SK-N-SH (cell line): ENCODE measurements around the gene SLC25A17. TPM values are rescaled to one million over a fixed set of nuclear protein-coding genes. Genes with fewer than 3 reads are reported as not detected.

Source experiments
- CTCF ChIA-PET: fragments of 300-600, 350-600 bp; formaldehyde crosslinking; extraction: SDS; loops from one replicate; lab custom pipeline; 2021; lab: Yijun Ruan, JAX
- POLR2A ChIA-PET: fragments of 350-600 bp; sonication (Branson Sonifier 250); formaldehyde crosslinking; extraction: SDS; loops from one replicate; lab custom pipeline; 2020; ENCODE audit warnings: antibody characterized with exemption, inconsistent platforms; lab: Yijun Ruan, JAX
- DNase-seq: peaks from one replicate; pipeline ENCODE4 v3.0.0; 2012
- H2AFZ ChIP-seq: fragments of 200-600 bp; sonication (generic); 2 replicates; pipeline ENCODE4 v1.8.1; 2016; ENCODE audit warnings: antibody characterized with exemption, mild to moderate bottlenecking, low read depth
- H3F3A ChIP-seq: fragments of 200-600 bp; sonication (generic); replicated peaks from 2 replicates; pipeline ENCODE3; 2016; ENCODE audit warnings: antibody characterized with exemption, mild to moderate bottlenecking; ENCODE audit not compliant: insufficient read depth
- H3K27ac ChIP-seq, 2 experiments: fragments of 200-500 bp in 1 of 2; fragments of 200-600 bp in 1 of 2; sonication (Bioruptor generic) in 1 of 2; sonication (generic), shearing (Covaris generic) in 1 of 2; 2 replicates each; pipeline versions ENCODE4 v1.5.1 to v1.6.1; 2014 to 2016; ENCODE audit warnings: low read depth in 2 of 2, inconsistent platforms in 1 of 2, low read length in 1 of 2, mild to moderate bottlenecking in 1 of 2, mixed read lengths in 1 of 2
- H3K27me3 ChIP-seq: fragments of 200-600 bp; sonication (generic), shearing (Covaris generic); 2 replicates; pipeline ENCODE4 v1.6.1; 2016; ENCODE audit warnings: mixed run types; ENCODE audit not compliant: insufficient read depth
- H3K36me3 ChIP-seq, 2 experiments: fragments of 200-500 bp in 1 of 2; fragments of 200-600 bp in 1 of 2; sonication (Bioruptor generic) in 1 of 2; sonication (generic) in 1 of 2; replicated peaks in 1 of 2; 2 replicates each; pipeline versions ENCODE3 to v1.5.1; 2014 to 2016; ENCODE audit warnings: low read length in 1 of 2, mild to moderate bottlenecking in 1 of 2; ENCODE audit not compliant: insufficient read depth in 2 of 2, control insufficient read depth in 1 of 2
- H3K4me1 ChIP-seq, 2 experiments: fragments of 200-500 bp in 1 of 2; fragments of 200-600 bp in 1 of 2; sonication (Bioruptor generic) in 1 of 2; sonication (generic), shearing (Covaris generic) in 1 of 2; 2 replicates each; pipeline versions ENCODE4 v1.5.1 to v1.6.1; 2014 to 2016; ENCODE audit warnings: low read depth in 1 of 2, low read length in 1 of 2, mixed run types in 1 of 2; ENCODE audit not compliant: insufficient read depth in 2 of 2, control insufficient read depth in 1 of 2
- H3K4me2 ChIP-seq: fragments of 200-600 bp; sonication (generic), shearing (Covaris generic); 2 replicates; pipeline ENCODE4 v1.6.1; 2017; ENCODE audit warnings: mixed run types
- H3K4me3 ChIP-seq, 2 experiments: fragments of 200-500 bp in 1 of 2; fragments of 200-600 bp in 1 of 2; sonication (Bioruptor generic) in 1 of 2; sonication (generic), shearing (Covaris generic) in 1 of 2; 2 replicates each; pipeline versions ENCODE4 v1.5.1 to v1.8.1; 2014 to 2016; ENCODE audit warnings: low read depth in 2 of 2, inconsistent platforms in 1 of 2, low read length in 1 of 2, mild to moderate bottlenecking in 1 of 2, mixed read lengths in 1 of 2, moderate library complexity in 1 of 2
- H3K79me2 ChIP-seq: fragments of 200-600 bp; sonication (generic); 2 replicates; pipeline ENCODE4 v1.8.1; 2017; ENCODE audit warnings: mild to moderate bottlenecking; ENCODE audit not compliant: insufficient read depth
- H3K9ac ChIP-seq: fragments of 200-600 bp; sonication (generic); 2 replicates; pipeline ENCODE4 v1.6.1; 2017; ENCODE audit warnings: mixed run types
- H3K9me2 ChIP-seq: fragments of 200-600 bp; sonication (generic); 2 replicates; pipeline ENCODE4 v1.6.1; 2017; ENCODE audit warnings: mixed run types
- H3K9me3 ChIP-seq: fragments of 200-600 bp; sonication (generic); 2 replicates; pipeline ENCODE4 v1.6.1; 2017; ENCODE audit warnings: mixed run types, mild to moderate bottlenecking, moderate library complexity
- H4K20me1 ChIP-seq: fragments of 200-600 bp; sonication (generic); 2 replicates; pipeline ENCODE4 v1.6.1; 2017; ENCODE audit warnings: mild to moderate bottlenecking, mixed run types; ENCODE audit not compliant: insufficient read depth
- ELF1 ChIP-seq: IDR thresholded peaks from 2 replicates; pipeline ENCODE4 v1.4.0; 2012
- EP300 ChIP-seq, 2 experiments: IDR thresholded peaks; 2 replicates each; pipeline versions ENCODE4 v1.4.0 to v1.6.1; 2012; ENCODE audit warnings: borderline replicate concordance in 1 of 2, low read depth in 1 of 2, low read length in 1 of 2
- EZH2phosphoT487 ChIP-seq: fragments of 200-600 bp; sonication (generic); IDR thresholded peaks from 2 replicates; pipeline ENCODE4 v1.6.1; 2017; ENCODE audit warnings: low read depth, mixed run types, mild to moderate bottlenecking, antibody characterized with exemption, moderate library complexity, borderline replicate concordance
- FOXJ3 ChIP-seq: sonication (generic); formaldehyde crosslinking; IDR thresholded peaks from 2 replicates; pipeline ENCODE4 v1.5.1; 2020; ENCODE audit warnings: mild to moderate bottlenecking, missing genetic modification reagents
- IRF3 ChIP-seq: fragments of 150-350 bp; IDR thresholded peaks from 2 replicates; pipeline ENCODE4 v1.6.1; 2016; ENCODE audit warnings: mild to moderate bottlenecking, low read depth, low read length
- MXI1 ChIP-seq: IDR thresholded peaks from 2 replicates; pipeline ENCODE4 v1.6.1; 2012; ENCODE audit warnings: mild to moderate bottlenecking, low read depth, low read length, improper control_type of control experiment
- NFIC ChIP-seq: IDR thresholded peaks from 2 replicates; pipeline ENCODE4 v1.4.0; 2012; ENCODE audit warnings: borderline replicate concordance
- PBX3 ChIP-seq: IDR thresholded peaks from 2 replicates; pipeline ENCODE4; 2012
- RAD21 ChIP-seq: IDR thresholded peaks from 2 replicates; pipeline ENCODE4 v1.6.1; 2012; ENCODE audit warnings: mild to moderate bottlenecking, low read length
- RCOR1 ChIP-seq: fragments of 150-350 bp; IDR thresholded peaks from 2 replicates; pipeline ENCODE4 v1.6.1; 2017; ENCODE audit warnings: antibody characterized with exemption, low read length
- REST ChIP-seq: IDR thresholded peaks from 2 replicates; pipeline ENCODE4 v1.6.1; 2012; ENCODE audit warnings: mild to moderate bottlenecking, low read depth, low read length, moderate library complexity
- TAF1 ChIP-seq: IDR thresholded peaks from 2 replicates; pipeline ENCODE4 v1.6.1; 2012; ENCODE audit warnings: low read depth, mild to moderate bottlenecking, low read length, moderate library complexity, borderline replicate concordance
- TEAD4 ChIP-seq: IDR thresholded peaks from 2 replicates; pipeline ENCODE4 v1.4.0; 2012; ENCODE audit warnings: mild to moderate bottlenecking, borderline replicate concordance; ENCODE audit not compliant: insufficient read depth
- USF1 ChIP-seq: IDR thresholded peaks from 2 replicates; pipeline ENCODE4 v1.4.0; 2012; ENCODE audit warnings: low read depth, borderline replicate concordance
- USF2 ChIP-seq: fragments of 150-350 bp; IDR thresholded peaks from 2 replicates; pipeline ENCODE4 v1.6.1; 2017; ENCODE audit warnings: antibody characterized with exemption, low read length, low read depth, borderline replicate concordance
- YY1 ChIP-seq: IDR thresholded peaks from 2 replicates; pipeline ENCODE4 v1.4.0; 2012; ENCODE audit warnings: low read depth, mild to moderate bottlenecking
- ZBTB33 ChIP-seq: IDR thresholded peaks from 2 replicates; pipeline ENCODE4 v1.4.0; 2012; ENCODE audit warnings: low read depth, borderline replicate concordance
- WGBS: methylation state at CpG from one replicate; pipeline ENCODE4 v1.1.6; 2017; ENCODE audit warnings: low lambda C conversion rate; 5-methylcytosine and 5-hydroxymethylcytosine counted together
- polyA plus RNA-seq, 3 experiments: library from polyadenylated mRNA; depleted of rRNA; stranded (reverse); fragments of >200 nt; gene quantifications; 2 replicates each; pipeline ENCODE4 v1.2.3, GENCODE V29; 2012

The SLC25A17 gene
- polyA plus RNA-seq, 1 of the 3 experiments (the other 2 are of a cell fraction), result 11.1 TPM

GRCh38 chr22:40806711-40807110, 12.4 kb downstream of the SLC25A17 start:
- Histone ChIP-seq H3K27ac (no peak overlapping the region), H4K20me1 (no peaks in the 10 kb centered on the region), H3K27me3 (no peaks in the 10 kb centered on the region), H3K9ac (no peak overlapping the region), H3K4me2 (no peak overlapping the region), H3K9me2 (no peaks in the 10 kb centered on the region), H3K4me1 (no peaks in the 10 kb centered on the region), H3K36me3 (no peaks in the 10 kb centered on the region), H3K4me3 (no peak overlapping the region), H3K79me2 (peaks cover 29% of the 10 kb centered on the region), H2AFZ (no peak overlapping the region), H3K9me3 (no peaks in the 10 kb centered on the region), H3F3A (no peaks in the 10 kb centered on the region)
- WGBS, result 100% methylated on average over 3 of the region's 3 CpGs
- no peak for DNase-seq
- no peak for TF ChIP-seq RCOR1
- TF ChIP-seq FOXJ3 (CRISPR knock-in tag), result no peak
- TF ChIP-seq EZH2phosphoT487, result no peak
- no peak for TF ChIP-seq TEAD4
- no peak for TF ChIP-seq ELF1
- TF ChIP-seq RAD21, result no peak
- no peak for TF ChIP-seq EP300 (IDR thresholded peaks at IDR 0.05; ENCODE audit: borderline replicate concordance in 1 of 2, low read depth in 1 of 2, low read length in 1 of 2)
- no peak for TF ChIP-seq IRF3
- no peak for TF ChIP-seq MXI1
- no peak for TF ChIP-seq USF1
- no peak for TF ChIP-seq TAF1
- no peak for TF ChIP-seq REST
- TF ChIP-seq USF2, result no peak
- TF ChIP-seq YY1, result no peak
- TF ChIP-seq ZBTB33, result no peak
- no peak for TF ChIP-seq PBX3
- TF ChIP-seq NFIC, result no peak
- CTCF ChIA-PET, result no interaction called here
- POLR2A ChIA-PET, result no interaction called here
